OCI-LY1 (cell line): Measurements from ENCODE around the gene SMAD3.

Experiments used
- H2AFZ ChIP-seq: fragments of 200-600 bp; sonication (generic), shearing (Covaris generic); 2 replicates; pipeline ENCODE4 v1.6.0; 2014; ENCODE audit warnings: antibody characterized with exemption, mild to moderate bottlenecking, low read length
- H3F3A ChIP-seq: fragments of 200-600 bp; sonication (generic), shearing (Covaris generic); 2 replicates; pipeline ENCODE4 v1.6.0; 2014; ENCODE audit warnings: mild to moderate bottlenecking, antibody characterized with exemption, low read length, moderate library complexity; ENCODE audit not compliant: insufficient read depth
- H3K27ac ChIP-seq: fragments of 200-600 bp; sonication (generic); 2 replicates; pipeline ENCODE4 v1.5.1; 2014; ENCODE audit warnings: low read length, mixed run types, mild to moderate bottlenecking, low read depth; ENCODE audit not compliant: poor library complexity, severe bottlenecking
- H3K27me3 ChIP-seq: fragments of 200-600 bp; sonication (generic); 2 replicates; pipeline ENCODE4 v1.6.0; 2014; ENCODE audit warnings: antibody characterized with exemption, mild to moderate bottlenecking, low read length, moderate library complexity; ENCODE audit not compliant: insufficient read depth
- H3K36me3 ChIP-seq: fragments of 200-600 bp; sonication (generic); 2 replicates; pipeline ENCODE4 v1.6.1; 2014; ENCODE audit warnings: mild to moderate bottlenecking, antibody characterized with exemption, low read length, moderate library complexity, mixed read lengths; ENCODE audit not compliant: insufficient read depth
- H3K4me1 ChIP-seq: fragments of 200-600 bp; sonication (generic); 2 replicates; pipeline ENCODE4 v1.5.1; 2014; ENCODE audit warnings: mild to moderate bottlenecking, low read length, moderate library complexity; ENCODE audit not compliant: insufficient read depth, severe bottlenecking
- H3K4me2 ChIP-seq: fragments of 200-600 bp; sonication (generic), shearing (Covaris generic); 2 replicates; pipeline ENCODE4 v1.6.1; 2014; ENCODE audit warnings: low read length
- H3K4me3 ChIP-seq: fragments of 200-600 bp; sonication (generic); 2 replicates; pipeline ENCODE4 v1.5.1; 2014; ENCODE audit warnings: low read length, low read depth, mild to moderate bottlenecking, mixed read lengths; ENCODE audit not compliant: poor library complexity, severe bottlenecking
- H3K79me2 ChIP-seq: fragments of 200-600 bp; shearing (Covaris generic); 2 replicates; pipeline ENCODE4 v1.6.1; 2016; ENCODE audit warnings: mixed run types, low read length, mixed read lengths; ENCODE audit not compliant: insufficient read depth
- H3K9ac ChIP-seq: fragments of 200-600 bp; sonication (generic), shearing (Covaris generic); 2 replicates; pipeline ENCODE4 v1.6.1; 2014; ENCODE audit warnings: mild to moderate bottlenecking, low read length, mixed read lengths
- H3K9me2 ChIP-seq: fragments of 200-600 bp; sonication (generic), shearing (Covaris generic); 2 replicates; pipeline ENCODE4 v1.6.1; 2014; ENCODE audit warnings: low read depth, mild to moderate bottlenecking, low read length, mixed read lengths
- H3K9me3 ChIP-seq: fragments of 200-600 bp; shearing (Covaris generic); 2 replicates; pipeline ENCODE4 v1.6.1; 2014; ENCODE audit warnings: low read length, mixed read lengths
- H4K20me1 ChIP-seq: fragments of 200-600 bp; sonication (generic), shearing (Covaris generic); 2 replicates; pipeline ENCODE4 v1.6.0; 2016; ENCODE audit warnings: mild to moderate bottlenecking, low read length; ENCODE audit not compliant: insufficient read depth
- CTCF ChIP-seq: fragments of 200-600 bp; sonication (generic), shearing (Covaris generic); IDR thresholded peaks from 2 replicates; pipeline ENCODE4 v1.5.1; 2017; ENCODE audit warnings: mild to moderate bottlenecking, antibody characterized with exemption, low read length, moderate library complexity, mixed read lengths
- EZH2 ChIP-seq: fragments of 200-600 bp; sonication (generic), shearing (Covaris generic); IDR thresholded peaks from 2 replicates; pipeline ENCODE4 v1.8.0; 2017; ENCODE audit warnings: borderline replicate concordance, mixed run types, mild to moderate bottlenecking, antibody characterized with exemption, low read length, moderate library complexity, mixed read lengths

SMAD3 gene

GRCh38 chr15:67024314-67024997 lies 40.9 kb upstream of the SMAD3 start:
- Histone ChIP-seq H3K9me2 (no peaks in the 10 kb centered on the region), H3K9me3 (no peaks in the 10 kb centered on the region), H3K4me2 (no peak overlapping the region), H3K4me3 (no peak overlapping the region), H3K9ac (no peak overlapping the region), H4K20me1 (no peaks in the 10 kb centered on the region), H3K36me3 (no peaks in the 10 kb centered on the region), H3K79me2 (no peaks in the 10 kb centered on the region), H3K4me1 (peaks cover 15% of the 10 kb centered on the region), H2AFZ (no peak overlapping the region), H3K27ac (no peak overlapping the region), H3K27me3 (no peaks in the 10 kb centered on the region), H3F3A (no peaks in the 10 kb centered on the region)
- TF ChIP-seq EZH2 (no peak), CTCF (no peak)

- Histone ChIP-seq H3K4me2 (no peak overlapping the region), H2AFZ (no peak overlapping the region), H3K9ac (no peak overlapping the region), H4K20me1 (no peaks in the 10 kb centered on the region), H3F3A (no peaks in the 10 kb centered on the region), H3K9me2 (no peaks in the 10 kb centered on the region), H3K36me3 (no peaks in the 10 kb centered on the region), H3K4me1 (peaks cover 10% of the 10 kb centered on the region), H3K27me3 (no peaks in the 10 kb centered on the region), H3K27ac (no peak overlapping the region), H3K4me3 (no peak overlapping the region), H3K79me2 (no peaks in the 10 kb centered on the region), H3K9me3 (no peaks in the 10 kb centered on the region)
- TF ChIP-seq EZH2 (no peak), CTCF (no peak)
Observed at GRCh38 chr15:67024998-67025368, 40.4 kb upstream of the SMAD3 start.

- Histone ChIP-seq H3K4me2 (no peak overlapping the region), H3K9me2 (no peaks in the 10 kb centered on the region), H2AFZ (no peak overlapping the region), H3K27me3 (no peaks in the 10 kb centered on the region), H4K20me1 (no peaks in the 10 kb centered on the region), H3K4me3 (no peak overlapping the region), H3K9ac (no peak overlapping the region), H3F3A (no peaks in the 10 kb centered on the region), H3K9me3 (no peaks in the 10 kb centered on the region), H3K79me2 (no peaks in the 10 kb centered on the region), H3K27ac (no peak overlapping the region), H3K4me1 (peaks cover 7% of the 10 kb centered on the region), H3K36me3 (no peaks in the 10 kb centered on the region)
- TF ChIP-seq EZH2: no peak
- TF ChIP-seq CTCF: no peak
Observed at GRCh38 chr15:67025719-67026609, 39.4 kb upstream of the SMAD3 start.
